ENCODE measurements around the gene SARDH.

- TF ChIP-seq, protein P1, sequence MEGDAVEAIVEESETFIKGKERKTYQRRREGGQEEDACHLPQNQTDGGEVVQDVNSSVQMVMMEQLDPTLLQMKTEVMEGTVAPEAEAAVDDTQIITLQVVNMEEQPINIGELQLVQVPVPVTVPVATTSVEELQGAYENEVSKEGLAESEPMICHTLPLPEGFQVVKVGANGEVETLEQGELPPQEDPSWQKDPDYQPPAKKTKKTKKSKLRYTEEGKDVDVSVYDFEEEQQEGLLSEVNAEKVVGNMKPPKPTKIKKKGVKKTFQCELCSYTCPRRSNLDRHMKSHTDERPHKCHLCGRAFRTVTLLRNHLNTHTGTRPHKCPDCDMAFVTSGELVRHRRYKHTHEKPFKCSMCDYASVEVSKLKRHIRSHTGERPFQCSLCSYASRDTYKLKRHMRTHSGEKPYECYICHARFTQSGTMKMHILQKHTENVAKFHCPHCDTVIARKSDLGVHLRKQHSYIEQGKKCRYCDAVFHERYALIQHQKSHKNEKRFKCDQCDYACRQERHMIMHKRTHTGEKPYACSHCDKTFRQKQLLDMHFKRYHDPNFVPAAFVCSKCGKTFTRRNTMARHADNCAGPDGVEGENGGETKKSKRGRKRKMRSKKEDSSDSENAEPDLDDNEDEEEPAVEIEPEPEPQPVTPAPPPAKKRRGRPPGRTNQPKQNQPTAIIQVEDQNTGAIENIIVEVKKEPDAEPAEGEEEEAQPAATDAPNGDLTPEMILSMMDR (IDR thresholded peaks at IDR 0.05; ENCODE audit: low read depth, low read length, poor library complexity, severe bottlenecking): no peak
- no peak for TF ChIP-seq EZH2phosphoT487 (IDR thresholded peaks at IDR 0.05; ENCODE audit: borderline replicate concordance, low read length)
Observed at GRCh38 chr9:133691626-133692363, 46.4 kb downstream of the SARDH start.
